KOPT-K1 (cell line): ENCODE measurements around the gene PHOSPHO2.

ENCODE experiments used
- H3K27ac ChIP-seq: fragments of 200-600 bp; sonication (generic); 2 replicates; pipeline ENCODE4 v1.5.1; 2016; ENCODE audit warnings: antibody characterized with exemption, mild to moderate bottlenecking, low read depth, low read length; ENCODE audit not compliant: poor library complexity, severe bottlenecking
- H3K36me3 ChIP-seq: fragments of 200-600 bp; sonication (generic); 2 replicates; pipeline ENCODE4 v1.5.1; 2017; ENCODE audit warnings: antibody characterized with exemption, mild to moderate bottlenecking, low read length, moderate library complexity; ENCODE audit not compliant: insufficient read depth
- H3K9me3 ChIP-seq: fragments of 200-600 bp; sonication (generic); 2 replicates; pipeline ENCODE4 v1.5.1; 2017; ENCODE audit warnings: antibody characterized with exemption, low read length, mild to moderate bottlenecking; ENCODE audit not compliant: insufficient read depth, poor library complexity, severe bottlenecking

The PHOSPHO2 gene

DNA sequence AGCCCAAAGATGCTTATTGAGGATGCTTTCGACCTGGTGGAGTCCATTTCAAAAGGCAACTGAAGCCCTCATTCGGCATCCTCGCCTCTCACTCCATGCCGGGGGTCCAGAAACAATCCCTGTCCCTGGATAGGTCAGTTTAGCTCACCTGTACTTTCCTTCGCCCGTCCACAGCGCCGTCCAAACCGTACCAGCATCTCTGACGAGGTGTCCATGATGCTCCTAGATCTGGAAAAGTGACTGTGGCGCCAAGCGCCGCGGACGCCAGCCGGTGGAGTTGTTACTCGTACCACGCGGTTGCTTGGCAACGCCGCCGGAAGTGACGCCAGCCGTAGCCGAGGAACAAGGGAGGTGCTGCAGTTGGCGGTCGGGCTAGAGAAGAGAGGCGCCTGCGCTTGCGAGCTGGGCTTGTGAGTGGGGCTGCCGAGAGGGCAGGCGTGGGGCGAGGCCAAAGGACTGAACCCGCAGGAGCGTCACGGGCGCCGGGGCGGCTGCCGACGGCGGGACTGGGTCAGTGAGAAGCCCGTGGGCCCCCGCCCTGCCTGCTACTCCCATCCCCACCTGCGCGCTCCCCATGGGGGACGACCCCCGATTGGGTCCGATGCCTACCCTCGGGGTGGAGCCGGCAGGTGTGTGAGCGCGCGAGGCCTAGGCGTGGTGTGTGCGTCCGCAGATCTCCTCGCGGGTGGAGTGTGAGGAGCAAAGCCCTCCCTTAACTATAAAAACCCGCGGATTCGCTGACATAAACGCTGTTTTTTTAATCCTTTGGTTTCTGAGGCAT is at the start of gene PHOSPHO2, which contains the start of gene CFAP210:
PHOSPHO2 (plus strand) TSS at position 357 of the 781 bp plus-strand sequence. CDS start 6,503 bp downstream, outside the sequence.
CFAP210 (minus strand) TSS at position 293 of the 781 bp plus-strand sequence; CDS start at position 215, 78 bp downstream.
- Histone ChIP-seq H3K36me3 (peaks cover 4% of the 10 kb centered on the region; the same call in 1 of the 2 replicates), H3K27ac (peak within 1 kb of the TSS; percentile 63), H3K9me3 (peaks cover 7% of the 10 kb centered on the region)

DNA sequence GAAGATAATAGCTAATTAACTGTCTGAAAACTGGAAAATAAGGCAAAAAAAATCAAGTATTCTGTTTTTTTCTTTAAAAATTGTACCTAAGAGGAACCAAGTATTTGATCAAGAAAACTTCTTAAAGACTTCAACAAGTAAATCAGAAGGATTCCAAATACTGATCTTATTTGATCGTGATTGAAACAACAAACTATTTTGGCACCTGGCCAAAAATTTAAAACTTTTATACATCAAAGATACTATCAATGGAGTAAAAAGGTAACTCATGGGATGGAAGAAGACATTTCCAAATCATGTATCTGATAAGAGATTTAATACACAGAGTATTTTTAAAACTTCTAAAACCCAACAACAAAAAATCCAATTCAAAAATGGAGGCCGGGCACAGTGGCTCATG is 46.8 kb upstream of the PHOSPHO2 start:
- Histone ChIP-seq H3K9me3 (no peaks in the 10 kb centered on the region), H3K27ac (no peak overlapping the region), H3K36me3 (no peaks in the 10 kb centered on the region)

GRCh38 chr2:169649278-169649677 is 45.0 kb upstream of the PHOSPHO2 start:
- H3K27ac ChIP-seq, result no peak overlapping the region
- no peaks in the 10 kb centered on the region for H3K36me3 ChIP-seq
- no peaks in the 10 kb centered on the region for H3K9me3 ChIP-seq

DNA sequence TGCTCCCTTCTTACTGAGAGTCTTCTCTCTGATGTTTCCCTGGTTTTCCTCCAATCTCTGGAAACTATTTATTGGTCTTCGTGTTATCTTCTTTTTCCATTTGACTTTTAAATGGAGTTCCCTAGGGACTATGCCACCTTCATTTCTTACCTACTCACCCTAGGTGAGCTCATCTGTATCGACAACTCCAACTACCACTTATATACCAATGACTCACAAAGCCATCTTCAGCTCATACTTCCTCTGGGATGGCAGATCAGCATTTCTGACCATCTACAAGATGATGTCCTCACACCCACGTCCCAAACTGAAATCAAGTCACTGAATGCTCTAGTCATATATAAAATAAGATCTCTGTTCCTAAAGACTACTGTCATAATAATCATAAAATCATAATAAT is 40.6 kb upstream of the PHOSPHO2 start:
- H3K36me3 ChIP-seq, result no peaks in the 10 kb centered on the region
- H3K27ac ChIP-seq, result no peak overlapping the region
- no peaks in the 10 kb centered on the region for H3K9me3 ChIP-seq

DNA sequence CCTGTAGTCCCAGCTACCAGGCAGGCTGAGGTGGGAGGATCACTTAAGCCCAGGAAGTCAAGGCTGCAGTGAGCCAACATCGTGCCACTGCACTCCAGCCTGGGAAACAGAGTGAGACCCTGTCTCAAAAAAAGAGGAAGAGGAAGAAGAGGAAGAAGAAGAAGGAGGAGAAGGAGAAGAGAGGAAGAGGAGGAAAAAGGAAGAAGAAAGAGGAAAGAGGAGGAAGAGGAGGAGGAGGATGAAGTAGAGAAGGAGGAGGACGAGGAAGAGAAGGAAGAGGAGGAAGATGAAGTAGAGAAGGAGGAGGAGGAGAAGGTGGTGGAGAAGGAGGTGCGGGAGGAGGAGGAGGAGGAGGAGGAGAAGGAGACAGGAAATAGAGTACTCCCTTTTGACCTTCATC is 38.1 kb upstream of the PHOSPHO2 start:
- H3K9me3 ChIP-seq, result no peaks in the 10 kb centered on the region
- H3K27ac ChIP-seq, result no peak overlapping the region
- H3K36me3 ChIP-seq, result no peaks in the 10 kb centered on the region

DNA sequence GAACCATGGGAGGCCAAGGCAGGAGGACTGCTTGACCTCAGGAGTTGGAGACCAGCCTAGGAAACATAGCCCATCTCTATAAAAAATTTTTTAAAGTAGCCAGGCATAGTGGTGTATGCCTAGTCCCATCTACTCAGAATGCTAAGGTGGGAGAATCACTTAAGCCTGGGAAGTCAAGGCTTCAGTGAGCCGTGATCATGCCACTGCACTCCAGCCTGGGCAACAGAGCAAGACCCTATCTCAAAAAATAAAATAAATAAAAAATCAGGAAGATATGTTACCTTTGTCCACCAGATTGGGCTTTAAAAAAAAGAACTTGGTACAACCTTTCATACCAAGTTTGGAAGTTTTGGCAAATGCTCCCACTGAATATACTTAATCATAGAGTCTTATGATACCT is 35.4 kb upstream of the PHOSPHO2 start:
- Histone ChIP-seq H3K9me3 (no peaks in the 10 kb centered on the region), H3K27ac (no peak overlapping the region)

DNA sequence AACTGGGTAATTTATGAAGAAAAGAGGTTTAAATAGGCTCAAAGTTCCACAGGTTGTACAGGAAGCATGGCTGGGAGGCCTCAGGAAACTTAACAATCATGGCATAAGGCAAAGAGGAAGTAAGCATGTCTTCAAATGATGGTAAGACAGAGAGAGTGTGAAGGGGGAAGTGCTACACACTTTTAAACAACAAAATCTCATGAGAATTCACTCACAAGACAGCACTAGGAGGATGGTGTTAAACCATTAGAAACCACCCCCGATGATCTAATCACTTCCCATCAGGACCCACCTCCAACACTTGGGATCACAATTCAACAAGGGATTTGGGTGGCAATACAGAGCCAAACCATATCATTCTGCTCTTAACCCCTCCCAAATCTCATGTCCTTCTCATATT is 34.9 kb upstream of the PHOSPHO2 start:
- Histone ChIP-seq H3K9me3 (no peaks in the 10 kb centered on the region), H3K27ac (no peak overlapping the region), H3K36me3 (no peaks in the 10 kb centered on the region)

More for the DNA sequence above, 35.4 kb upstream of the PHOSPHO2 start:
- no peaks in the 10 kb centered on the region for H3K36me3 ChIP-seq

DNA sequence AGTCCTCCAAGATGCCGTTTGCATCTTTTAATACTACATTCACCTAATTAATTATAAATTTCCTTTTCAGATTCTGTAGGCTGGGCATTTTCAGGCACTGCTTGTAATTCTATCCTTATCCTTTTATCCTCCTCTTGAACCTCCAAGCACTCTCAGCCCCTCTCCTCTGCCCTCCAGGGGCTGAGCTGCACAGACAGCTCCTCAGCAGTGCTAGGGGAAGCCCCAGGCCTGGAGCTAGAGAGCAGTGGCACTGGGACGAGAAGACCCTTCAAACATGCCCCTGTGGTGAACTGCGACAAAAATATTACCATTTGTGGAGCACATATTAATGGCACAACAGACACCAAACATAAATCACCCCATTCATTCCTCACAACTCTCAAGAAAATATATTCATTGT is 33.0 kb upstream of the PHOSPHO2 start:
- Histone ChIP-seq H3K36me3 (no peaks in the 10 kb centered on the region), H3K27ac (no peak overlapping the region), H3K9me3 (no peaks in the 10 kb centered on the region)

GRCh38 chr2:169662744-169663143 is 31.5 kb upstream of the PHOSPHO2 start:
- no peaks in the 10 kb centered on the region for H3K36me3 ChIP-seq
- H3K9me3 ChIP-seq, result no peaks in the 10 kb centered on the region
- no peak overlapping the region for H3K27ac ChIP-seq

- Histone ChIP-seq H3K9me3 (no peaks in the 10 kb centered on the region), H3K27ac (no peak overlapping the region), H3K36me3 (no peaks in the 10 kb centered on the region)
Measured at GRCh38 chr2:169663247-169663646, 31.0 kb upstream of the PHOSPHO2 start.

GRCh38 chr2:169664600-169664977 is 29.7 kb upstream of the PHOSPHO2 start:
- Histone ChIP-seq H3K9me3 (no peaks in the 10 kb centered on the region), H3K27ac (no peak overlapping the region)

DNA sequence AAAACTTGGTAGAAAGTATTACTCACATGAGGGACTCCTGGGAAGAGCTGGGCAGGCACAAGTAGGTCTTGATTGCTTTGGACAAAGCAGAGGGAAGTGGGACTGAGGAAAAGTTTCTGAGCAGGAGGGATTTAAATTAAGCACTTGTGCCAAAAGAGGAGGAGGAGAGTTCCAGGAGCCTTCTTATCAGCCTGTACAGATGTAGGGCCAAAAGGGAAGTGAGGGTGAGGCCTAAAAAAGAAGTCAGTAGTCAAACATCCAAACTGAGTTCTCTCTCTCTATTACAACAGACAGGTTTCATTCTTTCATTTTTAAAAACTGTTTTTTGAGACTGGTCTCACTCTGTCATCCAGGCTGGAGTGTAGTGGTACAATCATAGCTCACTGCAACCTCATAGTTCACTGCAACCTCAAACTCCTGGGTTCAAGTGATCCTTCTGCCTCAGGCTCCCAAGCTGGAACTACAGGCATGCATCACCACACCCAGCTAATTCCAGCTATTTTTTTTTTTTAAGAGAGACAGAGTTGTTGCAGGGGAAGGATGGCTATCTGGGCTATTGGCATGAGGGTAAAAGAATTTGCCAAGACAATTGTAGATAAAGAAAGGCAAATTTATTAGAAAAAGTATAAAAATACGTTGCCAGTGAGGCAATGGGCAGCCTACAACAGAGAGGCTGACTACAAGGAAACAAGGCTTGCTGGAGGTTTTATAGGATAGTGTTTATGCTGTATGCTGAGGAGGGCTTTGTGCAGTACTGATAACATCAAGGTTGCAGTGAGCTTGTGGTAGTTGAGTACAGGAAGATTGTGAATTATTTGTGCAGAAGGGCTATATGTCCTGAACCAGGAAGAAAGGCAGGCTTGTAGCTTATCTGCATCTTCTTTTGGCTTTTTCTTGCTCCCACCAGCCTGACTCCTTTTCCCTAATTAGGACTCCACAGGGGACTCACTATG is 29.0 kb upstream of the PHOSPHO2 start:
- Histone ChIP-seq H3K36me3 (no peaks in the 10 kb centered on the region), H3K9me3 (no peaks in the 10 kb centered on the region), H3K27ac (no peak overlapping the region)

More at GRCh38 chr2:169664600-169664977, 29.7 kb upstream of the PHOSPHO2 start:
- H3K36me3 ChIP-seq, result no peaks in the 10 kb centered on the region

DNA sequence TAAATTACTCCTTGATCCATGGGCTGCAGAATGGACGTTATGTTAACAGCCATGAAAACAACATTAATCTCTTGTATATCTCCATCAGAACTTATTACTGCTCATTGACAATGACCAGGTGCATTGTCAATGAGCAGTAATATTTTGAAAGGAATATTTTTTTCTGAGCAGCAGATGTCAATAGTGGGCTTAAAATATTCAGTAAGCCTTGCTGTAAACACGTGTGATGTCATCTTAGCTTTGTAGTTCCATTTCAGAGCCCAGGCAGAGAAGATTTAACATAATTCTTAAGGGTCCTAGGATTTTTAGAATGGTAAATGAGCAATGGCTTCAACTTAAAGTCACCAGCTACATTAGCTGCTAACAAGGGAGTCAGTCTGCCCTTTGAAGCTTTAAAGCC is 26.7 kb upstream of the PHOSPHO2 start:
- H3K36me3 ChIP-seq, result no peaks in the 10 kb centered on the region
- no peak overlapping the region for H3K27ac ChIP-seq
- no peaks in the 10 kb centered on the region for H3K9me3 ChIP-seq

- no peak overlapping the region for H3K27ac ChIP-seq
- no peaks in the 10 kb centered on the region for H3K9me3 ChIP-seq
- H3K36me3 ChIP-seq, result no peaks in the 10 kb centered on the region
Measured at GRCh38 chr2:169670215-169670651, 24.0 kb upstream of the PHOSPHO2 start.

- H3K27ac ChIP-seq, result no peak overlapping the region
- no peaks in the 10 kb centered on the region for H3K9me3 ChIP-seq
Measured at GRCh38 chr2:169670937-169671336, 23.3 kb upstream of the PHOSPHO2 start.

More at GRCh38 chr2:169670937-169671336, 23.3 kb upstream of the PHOSPHO2 start:
- no peaks in the 10 kb centered on the region for H3K36me3 ChIP-seq
